ENCODE measurements around the gene BCL7C.

BCL7C gene

DNA sequence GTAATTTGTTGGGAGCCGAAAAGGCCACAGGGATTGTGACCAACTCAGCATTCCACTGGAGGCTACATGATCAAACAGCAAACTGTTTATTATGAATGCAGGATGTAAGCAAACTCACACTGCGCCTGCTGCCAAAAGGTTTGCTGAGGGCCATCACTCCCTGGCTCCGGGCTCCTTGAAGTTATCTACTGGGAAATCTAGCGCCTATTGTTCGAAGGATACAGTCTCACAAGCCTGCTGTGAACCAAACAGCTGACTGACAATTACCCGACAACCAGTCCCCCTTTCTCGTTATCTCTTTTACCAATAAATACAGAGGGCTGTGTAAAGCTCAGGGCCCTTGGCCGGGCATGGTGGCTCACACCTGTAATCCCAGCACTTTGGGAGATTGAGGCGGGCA is 52.5 kb downstream of the BCL7C start:
- Mint-ChIP-seq H3K4me1 (peaks cover 13% of the 10 kb centered on the region), H3K27me3 (peaks cover 1% of the 10 kb centered on the region), H3K27ac (no peak overlapping the region), H3K36me3 (ENCODE audit: low read depth) (no peaks in the 10 kb centered on the region), H3K4me3 (no peak overlapping the region), H3K9me3 (no peaks in the 10 kb centered on the region)
- DNase-seq: no peak
- ATAC-seq: no peak

- Mint-ChIP-seq H3K4me3 (no peak overlapping the region), H3K9me3 (no peaks in the 10 kb centered on the region), H3K4me1 (peaks cover 13% of the 10 kb centered on the region), H3K36me3 (ENCODE audit: low read depth) (no peaks in the 10 kb centered on the region), H3K27me3 (peaks cover 1% of the 10 kb centered on the region), H3K27ac (no peak overlapping the region)
- DNase-seq: no peak
- no peak for ATAC-seq
Observed at GRCh38 chr16:30840611-30841010, 53.3 kb downstream of the BCL7C start.

- Mint-ChIP-seq H3K27me3 (peaks cover 1% of the 10 kb centered on the region), H3K4me3 (no peak overlapping the region), H3K4me1 (peaks cover 5% of the 10 kb centered on the region), H3K36me3 (ENCODE audit: low read depth) (no peaks in the 10 kb centered on the region), H3K9me3 (no peaks in the 10 kb centered on the region), H3K27ac (no peak overlapping the region)
- DNase-seq (no peak), ATAC-seq (no peak)
Observed at GRCh38 chr16:30839523-30840227, 54.2 kb downstream of the BCL7C start.

- H3K4me1 Mint-ChIP-seq: no peaks in the 10 kb centered on the region
- H3K9me3 Mint-ChIP-seq: no peaks in the 10 kb centered on the region
- peaks cover 1% of the 10 kb centered on the region for H3K27me3 Mint-ChIP-seq
- DNase-seq: no peak
- no peaks in the 10 kb centered on the region for H3K36me3 Mint-ChIP-seq (ENCODE audit: low read depth)
- ATAC-seq: no peak
- H3K27ac Mint-ChIP-seq: no peak overlapping the region
- no peak overlapping the region for H3K4me3 Mint-ChIP-seq
Observed at GRCh38 chr16:30838876-30839471, 54.9 kb downstream of the BCL7C start.

DNA sequence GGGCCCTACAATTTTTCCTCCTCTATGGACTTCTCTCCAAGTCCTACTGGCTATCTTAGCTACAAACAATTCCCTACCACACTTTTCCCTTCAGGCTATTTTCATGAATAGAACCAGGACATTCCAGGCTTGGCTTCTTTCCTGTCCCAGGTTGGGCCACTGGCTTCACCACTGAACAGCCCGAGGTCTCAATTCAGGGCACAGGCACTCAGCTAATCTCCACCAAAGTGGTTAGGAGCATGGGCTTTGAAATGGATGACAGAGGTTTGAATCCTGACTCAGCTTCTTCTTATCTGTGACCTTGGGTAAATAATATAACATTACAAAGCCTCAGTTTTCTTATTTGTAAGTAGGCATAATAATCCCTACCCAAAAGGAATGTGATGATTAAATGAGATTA is 56.0 kb downstream of the BCL7C start:
- Mint-ChIP-seq H3K4me1 (no peaks in the 10 kb centered on the region), H3K36me3 (ENCODE audit: low read depth) (no peaks in the 10 kb centered on the region), H3K9me3 (no peaks in the 10 kb centered on the region), H3K27ac (no peak overlapping the region), H3K27me3 (peaks cover 1% of the 10 kb centered on the region), H3K4me3 (no peak overlapping the region)
- no peak for DNase-seq
- no peak for ATAC-seq
